Measurements from ENCODE around the gene ADCY2. TPM values are rescaled to one million over a fixed set of nuclear protein-coding genes. Genes with fewer than 3 reads are reported as not detected.

The ADCY2 gene
- total and polyA plus RNA-seq, 2 of the 13 experiments (the other 11 are each of a cell fraction or from before 2014, with no cell fraction given) = not detected

GRCh38 chr5:7546555-7546954 lies 150.6 kb downstream of the ADCY2 start:
- FAIRE-seq = no peak
- H2AFZ ChIP-seq (ENCODE audit: low read length) = no peak overlapping the region
- H4K20me1 ChIP-seq (ENCODE audit: insufficient read depth, low read length) = no peaks in the 10 kb centered on the region
- TF ChIP-seq ZNF510 (CRISPR knock-in tag; IDR thresholded peaks at IDR 0.05; ENCODE audit: low read depth) (no peak), ZNF282 (IDR thresholded peaks at IDR 0.05; ENCODE audit: partially characterized antibody) (no peak), RBFOX2 (IDR thresholded peaks at IDR 0.05; ENCODE audit: low read depth, low read length) (no peak), ZNF720 (CRISPR knock-in tag; IDR thresholded peaks at IDR 0.05) (no peak), KMT2B (CRISPR knock-in tag; IDR thresholded peaks at IDR 0.05) (no peak), ZNF546 (CRISPR knock-in tag; conservative IDR thresholded peaks at IDR 0.05) (no peak), SATB2 (CRISPR knock-in tag; IDR thresholded peaks at IDR 0.05) (no peak), REL (CRISPR knock-in tag; conservative IDR thresholded peaks at IDR 0.05) (no peak), TCF7L2 (IDR thresholded peaks at IDR 0.05; ENCODE audit: low read depth, low read length) (no peak), NR2F2 (IDR thresholded peaks at IDR 0.05; ENCODE audit: borderline replicate concordance, low read depth) (no peak), SMC3 (IDR thresholded peaks at IDR 0.05; ENCODE audit: low read length) (no peak), RAD51 (IDR thresholded peaks at IDR 0.05; ENCODE audit: borderline replicate concordance) (no peak), ZSCAN5A (CRISPR knock-in tag; IDR thresholded peaks at IDR 0.05; ENCODE audit: borderline replicate concordance) (no peak), TRAFD1 (CRISPR knock-in tag; IDR thresholded peaks at IDR 0.05; ENCODE audit: borderline replicate concordance) (no peak), SCMH1 (CRISPR knock-in tag; IDR thresholded peaks at IDR 0.05; ENCODE audit: borderline replicate concordance) (no peak)
- ChIA-PET CTCF (ENCODE audit: low intra/inter-chr PET ratio, low total read pairs) (no interaction called here), POLR2A (no interaction called here)
- no peak overlapping the region for H3K27ac ChIP-seq (ENCODE audit: extremely low read length, insufficient read depth, low read length)
- in situ Hi-C loops (cut with HindIII; ENCODE audit: extremely low pct_ligation_motif_present, low pct_unique_long_range_greater_than_20kb) (no loop called here), intact Hi-C loops (cut with micrococcal nuclease; ENCODE audit: unreplicated experiment) (no loop called here)
- no peaks in the 10 kb centered on the region; a peak in 1 of 5 replicates for H3K27me3 ChIP-seq (ENCODE audit: control insufficient read depth in 1 of 2, insufficient read depth in 2 of 2, low read length in 2 of 2)
- H3K36me3 ChIP-seq (replicated peaks in 1 of 2; ENCODE audit: control insufficient read depth in 1 of 2, insufficient read depth in 2 of 2, low read length in 2 of 2) = no peaks in the 10 kb centered on the region
- no peak overlapping the region for H3K9ac ChIP-seq (ENCODE audit: insufficient read depth, low read depth, low read length)
- H3K4me3 ChIP-seq (replicated peaks in 1 of 3; ENCODE audit: insufficient read depth in 1 of 3, low read depth in 2 of 3, low read length in 3 of 3) = no peak overlapping the region
- 0% methylated on average over 6 of the region's 6 CpGs for WGBS (ENCODE audit: low lambda C conversion rate)
- no peaks in the 10 kb centered on the region for H3K9me3 ChIP-seq (ENCODE audit: low read length)
- H3K4me1 ChIP-seq (ENCODE audit: insufficient read depth, low read length) = no peaks in the 10 kb centered on the region
- no peak for DNase-seq (ENCODE audit: low spot score)
- ATAC-seq = no peak
- H3K79me2 ChIP-seq (ENCODE audit: insufficient read depth, low read length) = no peaks in the 10 kb centered on the region
- no peak overlapping the region for H3K4me2 ChIP-seq (ENCODE audit: low read depth, low read length)
- BruUV-seq (replicated peaks) = no TSS peak
